ENCODE data around the gene DNAH11.

DNAH11 gene

GRCh38 chr7:21548491-21548890 lies 5.7 kb downstream of the DNAH11 start:
- no peak for DNase-seq (ENCODE audit: low spot score)

DNA sequence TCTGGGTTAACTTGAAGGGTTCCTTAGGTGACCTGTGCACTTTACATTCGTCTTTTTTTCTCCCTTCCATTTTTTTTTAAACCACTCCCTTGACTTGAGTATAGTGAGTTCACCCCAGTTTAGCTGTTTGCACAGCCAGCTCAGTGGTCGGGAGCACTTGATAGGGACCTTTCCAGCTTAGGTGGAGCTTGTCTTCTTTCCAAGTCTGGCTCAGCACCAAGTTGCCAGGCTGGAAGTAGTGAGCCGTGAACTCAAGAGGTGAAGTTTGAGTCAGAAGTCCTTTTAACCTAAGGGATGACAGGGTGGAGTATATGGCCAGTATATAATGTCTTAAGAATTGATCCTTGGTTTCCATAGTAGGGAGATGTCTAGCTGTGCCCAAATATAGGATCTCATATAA lies 7.2 kb downstream of the DNAH11 start:
- no peak for DNase-seq (ENCODE audit: low spot score)

GRCh38 chr7:21550821-21551531 lies 8.1 kb downstream of the DNAH11 start:
- DNase-seq (ENCODE audit: low spot score), result no peak

- no peak for DNase-seq (ENCODE audit: low spot score)
Observed at GRCh38 chr7:21562385-21562784, 19.5 kb downstream of the DNAH11 start.

DNA sequence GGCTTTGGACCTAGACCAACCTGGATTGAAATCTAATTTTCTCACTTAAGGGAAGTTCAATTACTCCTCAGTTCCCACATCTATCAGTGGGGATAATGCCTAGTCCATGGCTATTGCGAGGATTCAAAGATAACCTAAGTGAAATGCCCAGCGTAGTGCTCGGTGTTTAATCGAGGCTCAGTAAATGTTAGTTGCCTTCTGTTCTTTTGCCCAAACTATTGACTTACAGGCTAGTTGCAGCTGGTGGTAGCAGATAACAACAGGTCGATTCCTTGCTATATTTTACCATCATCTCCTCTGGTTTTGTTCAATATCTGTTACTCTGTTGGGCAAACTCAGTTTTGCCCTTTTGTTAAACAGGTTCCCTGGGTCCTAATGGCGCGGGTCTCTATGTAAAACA lies 22.8 kb downstream of the DNAH11 start:
- no peak for DNase-seq (ENCODE audit: low spot score)

- DNase-seq (ENCODE audit: low spot score), result no peak
Observed at GRCh38 chr7:21566094-21566493, 23.3 kb downstream of the DNAH11 start.

GRCh38 chr7:21568762-21569161 lies 25.9 kb downstream of the DNAH11 start:
- DNase-seq (ENCODE audit: low spot score), result no peak

GRCh38 chr7:21572331-21573313 lies 29.8 kb downstream of the DNAH11 start:
- no peak for DNase-seq (ENCODE audit: low spot score)

DNA sequence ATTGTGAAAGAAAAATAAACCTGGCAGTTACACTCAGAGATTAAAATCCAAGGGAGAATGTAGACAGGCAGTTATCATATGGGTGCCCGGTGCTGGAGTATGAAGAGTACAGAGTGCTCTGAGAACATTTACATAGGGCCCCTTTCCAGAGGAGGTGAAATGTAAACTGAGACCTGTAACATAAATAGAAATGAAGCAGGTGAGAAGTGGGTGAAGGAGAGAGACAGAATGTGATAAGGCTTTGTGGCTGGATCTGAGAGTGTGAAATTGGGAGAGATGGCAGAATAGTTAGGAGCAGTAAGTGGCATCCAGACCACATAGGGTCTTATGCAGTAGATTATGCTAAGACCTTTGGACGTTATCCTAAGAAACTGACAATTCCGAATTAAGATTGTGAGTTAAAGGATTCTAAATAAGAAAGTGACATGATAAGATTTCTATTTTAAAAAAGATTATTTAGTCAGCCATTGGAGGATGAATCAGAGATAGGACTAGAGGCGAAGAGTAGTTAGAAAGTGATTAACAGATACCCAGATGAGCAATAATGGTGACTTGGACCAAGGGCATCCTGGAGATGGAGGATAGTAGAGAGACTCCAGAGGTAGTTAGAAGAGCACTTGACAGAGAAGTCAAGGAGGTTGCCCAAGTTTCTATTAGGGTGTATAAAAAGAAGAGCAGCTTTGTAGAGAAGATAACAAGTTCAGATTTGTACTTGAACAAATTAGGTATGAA lies 36.7 kb downstream of the DNAH11 start:
- DNase-seq (ENCODE audit: low spot score), result no peak

- DNase-seq (ENCODE audit: low spot score), result peak; percentile 30
Observed at GRCh38 chr7:21580073-21580521, 37.3 kb downstream of the DNAH11 start.

- no peak for DNase-seq (ENCODE audit: low spot score)
Observed at GRCh38 chr7:21585070-21585724, 42.4 kb downstream of the DNAH11 start.

GRCh38 chr7:21587139-21587784 lies 44.4 kb downstream of the DNAH11 start:
- no peak for DNase-seq (ENCODE audit: low spot score)

- no peak for DNase-seq (ENCODE audit: low spot score)
Observed at GRCh38 chr7:21596801-21597200, 54.0 kb downstream of the DNAH11 start.

DNA sequence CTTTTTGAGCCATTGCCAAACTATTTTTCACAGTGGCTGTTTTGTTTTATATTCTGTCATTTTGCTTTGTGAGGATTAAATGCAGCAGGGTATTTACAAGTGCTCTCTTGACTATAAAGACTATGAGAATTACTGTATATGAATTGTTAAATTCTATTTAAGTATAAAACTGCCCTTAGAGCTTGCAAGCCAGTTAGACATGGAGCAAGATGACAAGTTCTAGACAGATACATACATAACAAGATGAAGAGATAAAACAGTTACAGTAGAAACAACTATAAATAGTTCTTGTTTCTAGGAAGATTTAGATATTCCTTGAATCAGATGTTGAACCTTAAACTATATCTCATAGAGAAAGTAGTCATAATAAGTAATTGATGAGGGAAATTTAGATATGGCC lies 60.6 kb downstream of the DNAH11 start:
- DNase-seq (ENCODE audit: low spot score), result no peak

DNA sequence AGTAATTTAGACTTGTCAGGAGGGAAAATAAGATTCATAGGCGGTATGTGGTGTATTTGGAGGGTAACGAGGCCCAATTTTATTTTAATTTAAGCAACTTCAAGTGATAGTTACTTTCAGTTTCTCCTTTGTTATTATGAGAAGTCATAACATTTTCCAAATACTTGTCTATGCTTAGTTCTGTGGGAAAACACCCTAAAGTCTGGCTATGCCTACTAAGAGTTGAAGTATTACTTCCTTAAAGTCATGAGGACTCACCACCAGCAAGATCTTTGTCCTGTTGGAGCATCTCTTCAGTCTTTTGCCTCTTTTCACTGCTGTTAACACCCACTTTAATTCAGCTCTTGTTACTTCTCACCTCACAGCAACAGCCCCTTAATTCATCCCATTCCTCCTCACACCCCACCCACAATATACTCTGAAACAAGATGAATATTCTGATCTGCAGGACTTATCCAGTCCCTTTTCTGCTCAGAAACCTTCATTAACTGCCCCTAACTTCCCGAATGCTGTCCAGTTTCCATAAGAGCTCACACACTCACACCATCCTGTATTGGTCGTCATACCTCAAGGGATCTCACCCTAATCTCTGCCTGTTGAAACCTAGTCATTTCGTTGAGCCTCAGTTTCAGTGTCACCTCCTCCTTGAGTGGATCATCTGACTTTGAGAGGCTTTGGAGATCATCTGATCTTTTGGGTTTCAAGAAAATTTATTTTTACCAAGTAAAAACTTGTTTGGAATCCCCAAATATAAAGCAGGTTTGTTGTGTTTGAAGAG lies 61.3 kb downstream of the DNAH11 start:
- no peak for DNase-seq (ENCODE audit: low spot score)

GRCh38 chr7:21605008-21605585 lies 62.3 kb downstream of the DNAH11 start:
- DNase-seq (ENCODE audit: low spot score), result no peak

DNA sequence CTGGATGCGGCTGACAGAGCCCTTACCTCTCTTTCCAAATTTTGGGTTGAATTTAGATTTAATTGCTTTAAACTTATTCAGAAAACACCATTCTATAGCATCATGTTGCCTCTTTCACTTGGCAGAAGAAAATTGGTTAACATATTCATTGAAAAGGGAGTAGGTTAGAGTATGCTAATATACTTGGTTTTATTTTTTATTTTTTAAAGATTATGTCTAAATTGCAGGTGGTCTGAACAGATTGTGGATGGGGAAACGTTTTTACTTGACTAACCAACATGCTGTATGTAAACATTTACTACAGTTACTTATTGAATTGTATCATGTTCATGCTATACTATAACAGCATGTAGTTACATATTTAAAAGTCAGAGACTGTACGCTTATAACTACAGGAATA lies 65.6 kb downstream of the DNAH11 start:
- no peak for DNase-seq (ENCODE audit: low spot score)

DNA sequence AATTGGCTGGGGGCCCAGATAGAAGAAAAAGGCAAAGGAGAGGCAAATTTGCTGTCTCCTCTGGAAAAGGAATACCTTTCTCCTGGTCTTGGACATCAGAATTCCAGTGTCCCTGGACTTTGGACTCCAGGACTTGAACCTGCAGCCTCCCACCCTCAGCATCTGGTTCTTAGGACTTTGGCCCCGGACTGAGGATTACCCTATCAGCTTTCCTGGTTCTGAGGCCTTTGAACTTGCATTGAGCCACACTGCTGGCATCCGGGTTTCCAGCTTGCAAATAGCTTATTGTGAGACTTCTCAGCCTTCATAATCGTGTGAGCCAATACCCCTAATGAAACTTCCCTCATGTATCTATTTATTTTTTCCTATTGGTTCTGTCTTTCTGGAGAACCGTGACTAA lies 68.3 kb downstream of the DNAH11 start:
- DNase-seq (ENCODE audit: low spot score), result no peak

DNA sequence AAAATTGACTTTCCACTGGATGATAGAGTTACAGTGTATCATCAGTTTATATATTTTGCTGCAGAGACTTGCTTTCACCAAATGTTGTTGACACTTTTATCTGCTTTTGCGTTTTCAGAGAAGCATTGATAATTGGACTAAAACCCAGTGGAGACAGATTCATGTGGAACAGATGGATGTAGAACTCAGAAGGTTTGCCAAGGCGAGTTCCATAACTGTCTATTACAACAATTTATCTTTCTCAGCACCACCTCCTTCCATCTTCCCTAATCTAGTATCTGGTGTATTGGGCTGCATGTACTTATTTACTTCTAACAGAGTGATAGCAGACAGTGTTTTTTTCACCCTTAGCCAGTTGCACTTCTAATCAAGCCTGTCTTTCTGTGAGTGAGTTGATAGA lies 73.3 kb downstream of the DNAH11 start:
- DNase-seq (ENCODE audit: low spot score), result no peak

DNA sequence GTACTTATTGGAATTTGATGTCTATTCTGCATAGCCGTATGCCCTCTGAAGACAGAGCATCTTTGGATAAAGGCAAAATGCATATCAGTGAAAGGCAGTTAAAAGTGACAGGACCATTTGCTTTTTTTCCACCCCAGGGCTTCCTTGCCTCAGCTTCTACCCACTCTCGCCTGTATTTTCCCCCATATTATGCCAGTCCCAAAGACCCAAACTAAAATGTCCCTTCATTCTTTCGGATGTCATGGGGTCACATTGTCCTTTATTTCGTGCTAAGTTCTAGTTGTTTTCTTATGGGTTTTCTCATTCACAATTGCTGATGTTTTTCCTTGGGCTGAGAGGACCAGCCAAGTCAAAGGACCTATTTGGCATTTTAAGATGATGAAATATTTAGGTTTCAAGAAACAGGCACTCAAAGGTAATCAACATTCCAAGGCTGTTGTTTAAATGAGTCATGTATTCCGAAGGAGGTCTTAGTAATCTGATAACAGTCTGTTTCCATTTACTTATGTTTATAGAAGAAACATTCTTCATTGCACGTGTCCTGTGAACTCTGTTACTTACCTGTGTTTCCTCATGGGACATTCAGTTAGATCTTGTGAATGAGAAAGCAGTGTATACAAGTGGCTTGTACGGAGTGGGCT lies 74.1 kb downstream of the DNAH11 start:
- peak; percentile 27 for DNase-seq (ENCODE audit: low spot score)

All from AG20443 (cell line).